ENCODE data around the gene PARM1. TPM values are rescaled to one million over a fixed set of nuclear protein-coding genes. Genes with fewer than 3 reads are reported as not detected.

PARM1 gene
- total RNA-seq, result 0.65 and 1.2 TPM in 2 replicates

DNA sequence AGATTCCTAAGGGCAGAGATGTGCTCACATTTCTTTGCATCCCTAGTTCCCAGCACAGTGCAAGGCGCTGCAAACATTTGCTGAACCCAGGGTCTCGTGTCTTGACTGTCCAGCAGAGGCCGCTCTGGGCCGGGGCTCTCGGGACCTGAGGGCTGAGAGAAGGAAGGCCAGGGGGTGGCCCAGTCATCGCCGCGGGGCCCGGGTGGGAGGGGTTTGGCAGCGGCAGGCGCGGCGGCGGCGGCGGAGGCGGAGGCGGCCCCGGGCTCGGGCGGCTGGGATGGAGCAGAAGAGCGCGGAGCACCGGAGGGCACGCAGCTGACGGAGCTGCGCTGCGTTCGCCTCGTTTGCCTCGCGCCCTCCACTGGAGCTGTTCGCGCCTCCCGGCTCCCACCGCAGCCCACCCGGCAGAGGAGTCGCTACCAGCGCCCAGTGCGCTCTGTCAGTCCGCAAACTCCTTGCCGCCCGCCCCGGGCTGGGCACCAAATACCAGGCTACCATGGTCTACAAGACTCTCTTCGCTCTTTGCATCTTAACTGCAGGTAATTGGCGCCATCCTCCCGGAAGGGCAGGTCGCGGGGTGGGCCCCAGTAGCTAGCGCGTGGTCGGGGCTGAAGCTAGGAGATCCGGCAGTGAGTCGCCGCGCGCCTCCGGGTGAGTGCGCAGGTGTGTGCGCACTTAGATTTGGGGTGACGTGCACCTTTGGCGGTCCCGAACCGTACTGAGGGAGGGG lies at the start of gene PARM1:
PARM1 (plus strand) TSS at position 285 of the 730 bp plus-strand sequence; CDS start at position 497, 212 bp downstream.

Other genes with a start within 250 kb of the PARM1 start
- 0.26 and 1.8 TPM in 2 replicates for gene BTC, start 138.6 kb upstream of the PARM1 start, total RNA-seq